Left renal pelvis (tissue), 4 donors: Measurements from ENCODE around the gene KYAT1. TPM values are rescaled to one million over a fixed set of nuclear protein-coding genes. Genes with fewer than 3 reads are reported as not detected.
"Not testable (repeated sequence)": the region's sequence is repeated elsewhere in the genome, so short reads cannot be mapped to it uniquely, and the experiment has no call there.

ENCODE experiments used
- DNase-seq, 4 donors: peaks; one replicate each; pipeline ENCODE4 v3.0.0-alpha.2; 2013; ENCODE audit warnings: low read depth in 4 of 4, low spot score in 3 of 4
- polyA plus RNA-seq, 4 donors: library from polyadenylated mRNA; unstranded; fragments of 120-200 nt; gene quantifications; one replicate each; pipeline ENCODE4 v1.2.1, GENCODE V29; 2013; ENCODE audit not compliant: insufficient read length in 4 of 4

The KYAT1 gene
- polyA plus RNA-seq, 4 donors, result 5.3 to 31.2 (median 19.8) TPM

DNA sequence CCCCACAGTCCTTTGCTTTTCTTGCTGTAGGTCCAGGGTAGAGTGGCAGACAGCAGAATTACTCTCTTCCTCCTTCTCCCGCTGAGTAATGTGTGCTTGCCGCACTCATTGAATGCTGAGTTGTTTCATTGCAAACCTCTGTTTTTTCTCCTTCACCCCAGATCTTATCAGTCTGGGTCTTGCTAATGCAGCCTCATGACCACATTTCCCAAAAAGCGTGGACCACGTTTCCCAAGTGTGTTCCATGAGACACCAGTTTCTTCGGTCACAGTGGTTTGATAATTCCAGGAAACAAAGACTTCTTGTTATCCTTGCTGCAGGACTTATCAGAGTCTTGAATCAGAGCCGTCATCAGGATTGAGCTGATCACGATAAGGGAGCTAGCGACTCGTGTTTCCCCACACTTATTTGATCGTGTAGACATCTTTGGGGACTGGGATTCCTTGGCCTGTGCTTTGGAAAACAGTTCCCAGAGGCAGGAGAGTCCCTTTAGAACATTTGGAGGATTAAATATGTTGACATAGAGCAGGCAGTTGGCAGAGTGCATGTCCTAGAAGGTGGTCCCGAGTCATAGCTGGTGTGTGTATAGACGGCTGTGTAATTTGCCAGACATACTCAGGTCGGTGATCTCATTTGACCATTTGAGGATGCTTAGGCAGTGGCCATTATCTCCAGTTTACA is 4.6 kb upstream of the KYAT1 start:
- no peak for DNase-seq

DNA sequence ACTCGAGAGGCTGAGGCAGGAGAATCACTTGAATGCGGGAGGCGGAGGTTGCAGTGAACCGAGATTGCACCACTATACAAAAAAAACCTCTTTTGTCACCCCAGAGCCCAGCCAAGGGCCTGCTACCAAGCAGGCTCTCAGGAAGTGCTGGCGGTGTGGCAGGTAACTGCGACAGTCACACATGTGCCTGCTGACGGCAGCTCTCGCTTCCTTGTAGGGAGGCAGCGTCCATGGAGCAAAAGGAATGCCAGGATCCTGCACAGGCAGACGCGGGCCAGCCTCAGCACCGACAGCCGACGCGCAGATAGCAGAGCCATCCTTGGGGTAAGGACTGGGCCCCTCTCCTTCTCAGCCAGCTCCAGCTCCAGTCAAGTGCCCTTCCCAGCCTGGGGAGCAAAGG is 4.0 kb upstream of the KYAT1 start:
- no peak for DNase-seq

DNA sequence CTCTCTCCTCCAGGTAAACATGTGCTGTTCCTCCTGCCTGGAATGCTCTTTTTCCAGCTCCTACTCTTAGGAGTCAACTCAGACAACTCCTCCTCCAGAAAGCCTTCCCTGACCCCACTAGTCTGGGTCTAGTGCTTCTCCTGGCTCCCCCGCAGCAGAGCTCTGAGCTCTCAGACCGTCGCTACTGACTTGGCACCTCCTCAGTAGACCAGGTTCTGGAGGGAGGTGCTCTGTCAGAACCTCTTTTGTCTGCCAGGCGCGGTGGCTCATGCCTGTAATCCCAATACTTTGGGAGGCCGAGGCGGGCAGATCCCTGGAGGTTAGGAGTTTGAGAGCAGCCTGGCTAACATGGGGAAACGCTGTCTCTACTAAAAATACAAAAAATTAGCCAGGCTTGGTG is 3.6 kb upstream of the KYAT1 start:
- no peak for DNase-seq

DNA sequence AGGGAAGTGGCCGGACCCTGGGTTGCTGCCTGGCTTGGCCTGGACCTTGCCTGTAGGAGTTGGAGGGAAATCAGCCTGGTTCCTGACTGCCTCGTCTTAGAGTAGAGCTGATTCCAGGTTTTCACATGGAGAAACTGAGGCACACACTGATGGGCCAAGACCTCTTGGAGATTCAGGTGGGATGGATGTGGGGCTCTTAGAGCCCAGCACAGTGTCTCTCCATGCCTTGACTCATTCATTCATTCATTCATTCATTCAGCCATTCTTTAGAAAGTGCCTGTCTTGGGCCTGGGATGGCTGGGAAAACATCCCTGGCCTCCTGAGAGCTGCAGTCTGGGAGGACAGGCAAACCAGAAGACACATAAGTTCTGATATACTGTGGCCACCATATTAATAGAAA is 2.4 kb upstream of the KYAT1 start:
- DNase-seq, result no peak

DNA sequence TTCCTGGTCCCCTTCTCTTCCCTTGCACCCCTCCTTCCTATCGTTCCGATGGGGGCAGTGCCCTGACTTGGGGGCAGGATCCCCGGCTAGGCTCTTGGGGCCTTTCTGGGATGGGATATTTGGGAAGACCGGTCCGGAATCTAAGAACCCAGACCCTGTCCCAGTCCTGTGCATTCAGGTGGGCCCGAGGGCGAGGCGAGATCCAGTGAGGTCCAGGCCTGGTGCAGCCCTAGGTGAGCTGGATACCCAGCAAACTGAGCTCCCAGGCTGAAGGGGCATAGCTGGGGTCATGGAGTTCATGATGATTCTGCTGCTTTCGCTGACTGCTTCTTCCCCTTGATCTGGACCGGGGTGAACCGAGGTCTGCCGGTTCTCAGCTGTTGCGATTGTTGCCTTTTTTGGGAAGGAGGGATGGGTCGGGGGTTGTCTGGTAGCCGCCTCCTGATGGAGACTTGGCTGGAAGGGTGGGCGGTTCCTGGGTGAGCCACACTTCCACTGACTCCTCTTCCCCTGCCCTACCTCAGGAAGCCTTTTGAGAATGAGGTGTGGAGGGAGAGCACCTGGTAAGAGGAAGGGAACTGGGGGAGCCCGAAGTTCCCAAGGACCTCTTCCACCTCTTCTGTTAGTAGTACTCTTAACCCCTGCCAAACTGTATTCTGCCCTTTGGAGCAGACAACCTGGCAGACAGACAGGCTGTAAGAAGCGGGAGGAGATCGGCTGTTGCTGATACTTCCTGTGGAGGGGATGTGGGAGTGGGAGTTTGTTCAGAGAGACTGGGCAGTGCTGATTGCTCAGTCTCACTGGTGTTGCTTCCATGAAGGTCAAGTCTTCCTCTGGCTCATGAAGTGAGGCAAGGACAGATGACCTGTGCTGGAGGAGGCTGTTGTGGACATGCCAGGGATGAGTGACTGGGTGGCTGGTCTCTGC is 1.2 kb upstream of the KYAT1 start:
- no peak for DNase-seq

DNA sequence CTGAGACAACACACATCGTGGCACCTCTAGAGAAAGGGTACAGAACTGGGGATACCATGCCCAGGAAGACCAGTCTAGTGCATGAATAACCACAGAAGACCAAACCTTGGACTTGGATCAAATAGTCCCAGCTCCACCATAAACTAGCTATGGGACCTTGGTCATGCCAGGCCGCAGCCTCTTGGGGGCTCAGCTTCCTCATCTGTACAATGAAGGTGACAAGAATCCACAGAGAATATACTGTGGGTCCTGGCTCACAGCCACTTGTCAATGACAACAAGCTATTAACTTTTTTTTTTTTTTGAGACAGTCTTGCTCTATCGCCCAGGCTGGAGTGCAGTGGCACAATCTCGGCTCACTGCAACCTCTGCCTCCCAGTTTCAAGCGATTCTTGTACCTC is 3.9 kb downstream of the KYAT1 start:
- no peak for DNase-seq

DNA sequence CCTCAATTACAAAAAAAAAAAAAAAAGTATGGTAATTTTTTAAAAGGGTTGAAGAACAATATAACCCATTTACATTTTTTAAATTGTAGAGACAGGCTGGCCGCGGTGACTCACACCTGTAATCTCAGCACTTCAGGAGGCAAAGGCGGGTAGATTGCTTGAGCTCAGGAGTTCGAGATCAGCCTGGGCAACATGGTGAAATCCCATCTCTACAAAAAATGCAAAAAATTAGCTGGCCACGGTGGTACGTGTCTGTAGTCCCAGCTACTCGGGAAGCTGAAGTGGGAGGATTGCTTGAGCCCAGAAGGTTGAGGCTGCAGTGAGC is 10.8 kb downstream of the KYAT1 start:
- not testable (repeated sequence) for DNase-seq

DNA sequence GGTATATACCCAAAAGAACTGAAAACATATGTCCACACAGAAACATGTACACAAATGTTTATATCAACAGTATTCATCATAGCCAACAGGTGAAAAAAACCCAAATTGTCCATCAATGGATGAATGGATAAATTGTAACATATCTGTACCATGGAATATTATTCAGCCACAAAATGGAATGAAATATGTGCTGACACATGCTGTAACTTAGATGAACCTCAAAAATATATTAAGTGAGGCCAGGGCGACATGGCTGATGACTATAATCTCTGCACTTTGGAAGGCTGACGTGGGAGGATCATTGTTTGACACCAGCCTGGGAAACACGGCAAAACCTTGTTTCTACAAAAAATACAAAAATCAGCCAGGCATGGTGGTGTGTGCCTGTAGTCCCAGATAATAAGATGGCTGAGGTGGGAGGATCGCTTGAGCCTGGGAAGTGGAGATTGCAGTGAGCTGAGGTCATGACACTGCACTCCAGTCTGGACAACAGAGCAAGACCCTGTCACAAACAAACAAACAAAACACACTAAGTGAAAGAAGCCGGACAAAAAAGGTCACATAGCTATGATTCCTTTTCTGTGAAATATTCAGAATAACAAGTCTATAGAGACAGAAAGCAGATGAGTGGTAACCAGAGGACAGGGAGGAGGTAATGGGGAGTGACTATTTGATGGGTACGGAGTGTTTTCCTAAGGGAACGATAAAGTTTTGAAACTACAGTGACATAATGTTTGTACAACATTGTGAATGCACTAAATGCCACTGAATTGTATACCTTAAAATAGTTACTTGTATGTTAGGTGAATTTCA is 11.4 kb downstream of the KYAT1 start:
- DNase-seq, result no peak

DNA sequence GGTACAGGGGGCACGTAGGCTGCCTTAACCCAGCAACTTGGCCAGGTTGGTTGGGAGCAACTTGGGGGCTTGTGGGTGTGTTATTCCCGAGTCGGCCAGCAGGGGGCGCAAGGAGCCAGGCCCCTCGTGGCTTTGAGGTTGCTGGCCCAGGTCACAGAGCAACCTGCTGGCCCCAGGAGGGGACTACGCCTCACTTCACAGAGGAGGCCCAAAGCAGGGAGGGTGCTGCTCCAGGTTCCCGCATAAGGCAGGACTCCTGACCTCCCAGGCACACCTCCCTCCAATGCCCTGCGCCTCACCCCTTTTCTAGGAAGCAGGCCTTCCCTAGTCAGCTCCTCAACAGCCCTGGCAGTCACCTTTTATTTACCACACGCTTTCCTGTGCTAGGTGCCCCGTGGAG is 18.1 kb downstream of the KYAT1 start:
- DNase-seq, result no peak

DNA sequence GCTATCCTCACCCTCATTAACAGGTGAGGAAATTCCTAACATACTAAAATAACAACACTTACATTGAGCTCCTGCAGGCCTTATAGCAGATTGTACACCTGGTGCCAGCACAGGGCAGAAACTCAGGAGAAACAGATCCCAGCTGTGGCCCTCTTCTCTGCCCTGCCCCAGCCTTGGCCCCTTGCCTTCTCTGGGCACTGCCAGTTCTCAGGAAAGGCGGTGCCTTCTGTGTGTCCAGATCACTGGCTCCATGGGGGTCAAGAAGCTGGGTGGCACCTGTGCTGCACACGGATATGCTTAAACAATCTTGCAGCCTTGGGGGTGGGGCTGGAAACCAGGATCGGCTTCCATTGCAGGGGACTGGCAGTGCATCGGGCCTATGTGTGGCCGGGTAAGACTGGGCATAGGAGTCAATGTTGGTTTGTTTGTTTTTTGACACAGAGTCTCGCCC is 19.3 kb downstream of the KYAT1 start:
- DNase-seq, result no peak

DNA sequence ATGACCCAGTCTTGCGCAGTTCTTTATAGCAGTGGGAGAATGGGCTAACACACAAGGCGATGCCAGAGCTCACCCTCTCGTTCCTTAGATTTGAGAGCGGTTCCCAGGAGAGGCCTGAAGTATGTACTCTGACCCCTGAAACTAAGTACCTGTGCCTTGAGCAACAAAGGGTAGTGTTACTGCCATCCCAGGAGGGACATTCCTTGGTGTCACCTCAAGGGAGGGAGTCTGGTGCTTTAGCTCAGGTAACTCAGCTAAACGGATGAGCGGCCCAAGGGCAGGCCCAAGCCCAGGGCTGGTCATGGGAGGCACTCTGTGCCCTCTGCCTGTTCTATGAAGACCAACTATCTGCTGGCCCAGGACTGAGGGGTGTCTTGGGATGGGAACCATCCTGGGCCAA is 20.2 kb downstream of the KYAT1 start:
- DNase-seq, result no peak

DNA sequence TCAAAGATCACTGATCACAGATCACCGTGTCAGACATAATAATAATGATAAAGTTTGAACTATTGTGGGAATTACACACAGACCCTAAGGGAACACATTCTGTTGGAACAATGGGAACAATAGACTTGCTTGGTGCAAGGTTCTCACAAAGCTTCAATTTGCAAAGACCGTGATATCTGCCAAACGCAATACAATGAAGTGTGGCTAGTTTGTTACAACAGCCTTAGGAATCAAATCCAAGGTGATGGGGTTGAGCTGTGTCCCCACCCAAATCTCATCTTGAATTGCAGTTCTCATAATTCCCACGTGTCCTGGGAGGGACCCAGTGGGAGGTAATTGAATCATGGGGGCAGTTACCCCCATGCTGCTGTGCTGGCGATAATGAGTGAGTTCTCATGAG is 20.8 kb downstream of the KYAT1 start:
- DNase-seq, result no peak

DNA sequence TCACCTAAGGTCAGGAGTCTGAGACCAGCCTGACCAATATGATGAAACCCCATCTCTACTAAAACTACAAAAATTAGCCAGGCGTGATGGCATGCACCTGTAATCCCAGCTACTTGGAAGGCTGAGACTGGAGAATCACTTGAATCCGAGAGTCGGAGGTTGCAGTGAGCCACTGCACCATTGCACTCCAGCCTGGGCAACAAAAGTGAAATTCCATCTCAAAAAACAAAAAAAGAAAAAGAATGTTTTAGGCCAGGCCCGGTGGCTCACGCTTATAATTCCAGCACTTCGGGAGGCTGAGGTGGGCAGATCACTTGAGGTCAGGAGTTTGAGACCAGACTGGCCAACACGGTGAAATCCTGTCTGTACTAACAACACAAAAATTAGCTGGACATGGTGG is 23.3 kb downstream of the KYAT1 start:
- DNase-seq, result not testable (repeated sequence)

DNA sequence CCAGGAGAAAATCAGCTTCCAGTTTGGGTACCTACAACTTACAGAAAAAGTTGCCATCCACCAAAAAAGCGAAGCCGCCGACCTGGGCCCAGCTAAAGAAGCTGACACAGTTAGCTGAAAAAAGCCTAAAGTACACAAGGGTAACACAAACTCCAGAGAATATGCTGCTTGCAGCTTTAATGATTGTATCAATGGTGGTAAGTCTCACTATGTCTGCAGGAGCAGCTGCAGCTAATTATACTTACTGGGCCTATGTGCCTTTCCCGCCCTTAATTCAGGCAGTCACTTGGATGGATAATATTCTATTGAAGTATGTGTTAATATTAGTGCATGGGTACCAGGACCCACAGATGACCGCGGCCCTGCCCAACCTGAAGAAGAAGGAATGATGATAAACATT is 27.3 kb downstream of the KYAT1 start:
- DNase-seq, result not testable (repeated sequence)

DNA sequence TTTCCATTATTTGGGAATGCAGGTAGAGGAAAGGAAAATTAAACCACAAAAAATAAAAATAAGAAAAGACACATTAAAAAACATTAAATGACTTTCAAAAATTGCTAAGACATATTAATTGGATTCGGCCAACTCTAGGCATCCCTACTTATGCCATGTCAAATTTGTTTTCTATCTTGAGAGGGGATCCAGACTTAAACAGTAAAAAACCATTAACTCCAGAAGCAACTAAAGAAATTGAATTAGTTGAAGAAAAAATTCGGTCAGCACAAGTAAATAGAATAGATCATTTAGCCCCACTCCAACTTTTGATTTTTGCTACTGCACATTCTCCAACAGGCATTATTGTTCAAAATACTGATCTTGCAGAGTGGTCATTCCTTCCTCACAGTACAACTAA is 29.1 kb downstream of the KYAT1 start:
- not testable (repeated sequence) for DNase-seq

DNA sequence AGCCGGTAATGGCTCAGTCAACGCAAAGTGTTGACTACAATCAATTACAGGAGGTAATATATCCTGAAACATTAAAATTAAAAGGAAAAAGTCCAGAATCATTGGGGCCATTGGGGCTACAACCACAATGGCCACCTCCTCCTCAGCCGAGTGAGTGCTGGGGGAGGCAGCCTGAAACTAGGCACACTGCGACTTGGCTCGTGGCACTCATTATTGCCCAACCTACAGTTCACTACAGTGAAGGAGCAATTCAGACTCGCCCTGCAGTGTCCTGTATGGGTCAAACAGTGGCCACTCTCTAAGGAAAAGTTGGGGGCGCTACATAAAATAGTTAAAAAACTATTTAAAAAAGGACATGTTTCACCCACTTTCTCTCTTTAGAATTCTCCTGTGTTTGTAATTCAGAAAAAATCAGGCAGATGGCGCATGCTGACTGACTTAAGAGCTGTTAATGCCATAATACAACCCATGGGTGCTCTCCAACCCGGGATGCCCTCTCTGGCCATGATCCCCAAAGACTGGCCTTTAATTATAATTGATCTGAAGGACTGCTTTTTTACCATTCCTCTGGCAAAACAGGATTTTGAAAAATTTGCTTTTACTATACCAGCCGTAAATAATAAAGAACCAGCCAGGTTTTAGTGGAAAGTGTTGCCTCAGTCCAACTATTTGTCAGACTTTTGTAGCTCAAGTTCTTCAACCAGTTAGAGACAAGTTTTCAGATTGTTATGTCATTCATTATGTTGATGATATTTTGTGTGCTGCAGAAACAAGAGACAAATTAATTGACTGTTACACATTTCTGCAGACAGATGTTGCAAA is 29.8 kb downstream of the KYAT1 start:
- DNase-seq, result not testable (repeated sequence)

DNA sequence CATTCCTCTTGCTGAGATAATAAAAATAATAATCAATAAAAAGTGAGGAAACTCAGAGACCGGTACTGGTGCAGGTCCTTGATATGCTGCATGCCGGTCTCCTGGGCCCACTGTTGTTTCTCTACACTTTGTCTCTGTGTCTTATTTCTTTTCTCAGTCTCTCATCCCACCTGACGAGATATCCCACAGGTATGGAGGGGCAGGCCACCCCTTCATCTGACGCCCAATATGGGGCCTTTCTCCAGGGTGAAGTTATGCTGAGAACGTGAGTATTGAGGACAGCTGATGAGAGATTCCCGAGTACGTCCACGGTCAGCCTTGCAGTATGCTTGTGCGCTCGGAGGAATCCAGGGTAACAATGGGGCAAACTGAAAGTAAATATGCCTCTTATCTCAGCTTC is 30.7 kb downstream of the KYAT1 start:
- DNase-seq, result not testable (repeated sequence)

DNA sequence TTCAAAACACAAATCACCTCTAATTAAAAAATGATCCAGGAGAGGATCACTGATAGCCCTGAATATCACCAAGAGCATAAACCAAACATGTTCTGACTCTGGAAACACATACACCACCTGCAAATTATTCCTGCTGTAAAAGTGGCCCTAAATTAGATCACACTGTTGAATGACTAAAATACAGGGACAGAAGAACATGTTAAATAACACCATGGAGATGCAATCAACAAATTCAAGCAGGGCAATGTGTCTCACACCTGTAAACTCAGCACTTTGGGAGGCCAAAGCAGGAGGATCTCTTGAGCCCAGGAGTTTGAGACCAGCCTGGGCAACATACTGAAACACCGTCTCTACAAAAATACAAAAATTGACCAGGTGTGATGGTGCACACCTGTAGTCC is 33.9 kb downstream of the KYAT1 start:
- DNase-seq, result no peak

DNA sequence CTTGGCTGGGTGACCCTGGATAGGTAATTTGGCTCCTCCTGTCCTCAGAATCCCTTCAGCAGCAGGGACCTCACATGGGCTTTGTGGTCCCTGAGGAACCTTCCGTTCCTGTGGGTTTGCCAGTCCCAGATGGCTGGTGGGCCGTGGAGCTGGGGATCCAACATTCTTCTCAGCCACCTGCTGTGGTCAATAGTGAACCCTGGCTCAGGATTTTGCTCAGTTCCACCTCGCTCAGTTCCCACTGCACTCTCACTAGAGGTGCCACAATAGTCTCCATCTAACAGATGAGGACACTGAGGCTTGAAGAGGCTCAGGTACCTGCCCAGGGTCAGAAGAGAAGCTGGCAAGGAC is 35.1 kb downstream of the KYAT1 start:
- DNase-seq, result no peak

DNA sequence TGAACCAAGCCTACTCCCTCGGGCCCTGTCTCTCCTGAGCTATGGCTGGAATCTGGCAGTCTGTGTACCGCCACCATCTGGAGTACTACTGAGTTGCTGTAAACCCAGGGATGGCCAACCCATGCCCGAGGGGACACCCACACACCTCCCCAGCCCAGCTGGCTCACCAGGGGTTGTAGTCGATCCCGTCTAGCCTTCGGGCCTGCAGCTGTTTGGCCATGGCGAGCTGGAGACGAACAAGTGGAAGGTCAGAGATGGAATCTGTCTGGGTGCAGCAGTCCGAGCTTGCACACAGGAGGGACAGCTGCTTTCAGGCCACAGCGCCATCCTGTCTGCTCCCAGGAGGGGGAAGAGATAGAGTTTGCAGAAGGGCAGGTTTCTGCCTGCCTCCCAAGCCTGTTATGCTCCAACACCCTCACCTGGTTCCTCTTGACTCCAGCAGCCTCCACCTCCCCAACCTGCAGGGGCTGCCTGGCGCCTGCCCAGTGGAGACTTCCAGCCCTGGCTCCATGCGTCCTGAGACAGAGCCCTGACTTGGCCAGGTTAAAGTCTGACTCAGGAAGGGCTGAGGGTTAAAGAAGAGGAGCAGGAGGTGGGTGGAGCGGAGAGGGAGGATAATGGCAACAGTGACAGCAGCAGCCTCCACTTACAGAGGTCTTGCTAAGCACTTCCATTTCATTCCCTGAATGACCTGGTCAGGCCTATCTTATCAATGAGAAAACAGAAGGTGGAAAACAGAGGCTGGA is 36.4 kb downstream of the KYAT1 start:
- no peak for DNase-seq
